Esophagus muscularis mucosa (tissue), 4 donors: Measurements from ENCODE around the gene CYP1A2.

Experiments
- CTCF ChIP-seq, 3 experiments: fragments of 200-600 bp in 2 of 3; fragments of 450-650 bp in 1 of 3; sonication (generic) in 2 of 3; IDR thresholded peaks; one replicate each; pipeline ENCODE4 v1.5.1; 2017 to 2019; ENCODE audit warnings: antibody characterized with exemption in 3 of 3, mild to moderate bottlenecking in 2 of 3, moderate library complexity in 1 of 3
- EP300 ChIP-seq: sonication (generic); formaldehyde crosslinking; IDR thresholded peaks from one replicate; pipeline ENCODE4 v1.6.1; 2017; ENCODE audit warnings: antibody characterized with exemption
- POLR2A ChIP-seq: fragments of 450-650 bp; IDR thresholded peaks from one replicate; pipeline ENCODE4 v1.6.1; 2017; ENCODE audit warnings: antibody characterized with exemption, moderate library complexity, mild to moderate bottlenecking, low read depth
- POLR2AphosphoS5 ChIP-seq, 2 donors: sonication (generic); formaldehyde crosslinking; IDR thresholded peaks; one replicate each; pipeline ENCODE4 v1.6.1; 2017; ENCODE audit warnings: antibody characterized with exemption in 2 of 2

- TF ChIP-seq POLR2AphosphoS5 (IDR thresholded peaks at IDR 0.05) (no peak), POLR2A (no peak), CTCF (IDR thresholded peaks at IDR 0.05) (no peak), EP300 (no peak)
These were observed 23.3 kb upstream of the CYP1A2 start, which contains the start of gene CYP1A1 for GRCh38 chr15:74725225-74725774.
